IMR-90 (cell line): ENCODE measurements around the gene PLXNC1. TPM values are rescaled to one million over a fixed set of nuclear protein-coding genes. Genes with fewer than 3 reads are reported as not detected.

Experiments used
- ATAC-seq: fragments of 200-7000 bp; cut with Tn5 transposase; 2 replicates; pipeline ENCODE4 v1.9.1; 2020; ENCODE audit warnings: low read depth, mild to moderate bottlenecking, moderate library complexity
- BruUV-seq: library from RNA; stranded (reverse); fragments of 400-500 nt; replicated peaks from 2 replicates; lab custom pipeline; 2021; lab: Mats Ljungman, UMichigan
- CTCF ChIA-PET: fragments of 300-600 bp; formaldehyde crosslinking; extraction: SDS; loops from one replicate; lab custom pipeline; 2021; ENCODE audit warnings: antibody characterized with exemption; lab: Yijun Ruan, JAX
- POLR2A ChIA-PET: fragments of 300-600 bp; sonication (Branson Sonifier 250); formaldehyde crosslinking; loops from one replicate; lab custom pipeline; 2022; ENCODE audit warnings: antibody characterized with exemption; ENCODE audit not compliant: unreplicated experiment; lab: Charles Lee
- DNase-seq: peaks from one replicate; pipeline ENCODE4 v3.0.0; 2013
- H2AFZ ChIP-seq: replicated peaks from 2 replicates; pipeline ENCODE3; 2013; ENCODE audit warnings: low read length, mild to moderate bottlenecking; ENCODE audit not compliant: poor library complexity
- H2AK5ac ChIP-seq: 2 replicates; pipeline ENCODE4 v1.6.1; 2013; ENCODE audit warnings: low read depth, low read length, inconsistent platforms
- H2AK9ac ChIP-seq: replicated peaks from 2 replicates; pipeline ENCODE3; 2013; ENCODE audit warnings: mild to moderate bottlenecking, low read depth, low read length, moderate library complexity; ENCODE audit not compliant: poor library complexity
- H2BK120ac ChIP-seq: 2 replicates; pipeline ENCODE4 v1.6.1; 2013; ENCODE audit warnings: low read depth, low read length, inconsistent platforms
- H2BK15ac ChIP-seq: 3 replicates; pipeline ENCODE4 v1.6.1; 2013; ENCODE audit warnings: low read depth, low read length, inconsistent platforms
- H2BK20ac ChIP-seq: 2 replicates; pipeline ENCODE4 v1.6.1; 2013; ENCODE audit warnings: low read depth, mild to moderate bottlenecking, inconsistent platforms, low read length, moderate library complexity
- H2BK5ac ChIP-seq: 2 replicates; pipeline ENCODE4 v1.6.1; 2013; ENCODE audit warnings: mild to moderate bottlenecking, low read depth, low read length, inconsistent platforms; ENCODE audit not compliant: poor library complexity, severe bottlenecking
- H3K14ac ChIP-seq: replicated peaks from 2 replicates; pipeline ENCODE4 v1.6.1; 2013; ENCODE audit warnings: low read depth, low read length, inconsistent platforms
- H3K18ac ChIP-seq: 2 replicates; pipeline ENCODE4 v1.6.1; 2013; ENCODE audit warnings: low read depth, low read length, control low read depth
- H3K23ac ChIP-seq: 2 replicates; pipeline ENCODE4 v1.6.1; 2013; ENCODE audit warnings: low read depth, low read length, inconsistent platforms
- H3K27ac ChIP-seq: 2 replicates; pipeline ENCODE4 v1.5.1; 2013; ENCODE audit warnings: mild to moderate bottlenecking, control low read depth, low read length; ENCODE audit not compliant: insufficient read depth
- H3K27me3 ChIP-seq: 2 replicates; pipeline ENCODE4 v1.6.1; 2013; ENCODE audit warnings: low read length; ENCODE audit not compliant: control insufficient read depth, insufficient read depth
- H3K36me3 ChIP-seq: 2 replicates; pipeline ENCODE4 v1.6.1; 2013; ENCODE audit warnings: low read length, mixed read lengths; ENCODE audit not compliant: control insufficient read depth, insufficient read depth
- H3K4ac ChIP-seq: 2 replicates; pipeline ENCODE4 v1.6.1; 2013; ENCODE audit warnings: low read depth, low read length, inconsistent platforms
- H3K4me1 ChIP-seq: 2 replicates; pipeline ENCODE4 v1.6.1; 2013; ENCODE audit warnings: low read length, mixed read lengths; ENCODE audit not compliant: control insufficient read depth, insufficient read depth
- H3K4me2 ChIP-seq: 2 replicates; pipeline ENCODE4 v1.6.1; 2013; ENCODE audit warnings: low read depth, mild to moderate bottlenecking, control low read depth, low read length, moderate library complexity
- H3K4me3 ChIP-seq: 2 replicates; pipeline ENCODE4 v1.5.1; 2013; ENCODE audit warnings: low read depth, mild to moderate bottlenecking, control low read depth, low read length, moderate library complexity; ENCODE audit not compliant: insufficient read depth
- H3K56ac ChIP-seq: 2 replicates; pipeline ENCODE4 v1.6.1; 2013; ENCODE audit warnings: low read length, inconsistent platforms; ENCODE audit not compliant: insufficient read depth; ENCODE audit errors: extremely low read depth
- H3K79me1 ChIP-seq, 2 experiments: 2 replicates each; pipeline ENCODE4 v1.6.1; 2013; ENCODE audit warnings: low read length in 2 of 2, inconsistent platforms in 1 of 2, low read depth in 1 of 2
- H3K9ac ChIP-seq: 2 replicates; pipeline ENCODE4 v1.6.1; 2013; ENCODE audit warnings: low read depth, low read length, control low read depth
- H3K9me1 ChIP-seq: 2 replicates; pipeline ENCODE4 v1.6.1; 2013; ENCODE audit warnings: low read length, inconsistent platforms; ENCODE audit not compliant: insufficient read depth
- H3K9me3 ChIP-seq: 2 replicates; pipeline ENCODE4 v1.6.1; 2013; ENCODE audit warnings: low read length; ENCODE audit not compliant: control insufficient read depth, insufficient read depth
- H4K20me1 ChIP-seq: 2 replicates; pipeline ENCODE4 v1.6.1; 2013; ENCODE audit warnings: low read length, inconsistent platforms; ENCODE audit not compliant: insufficient read depth
- H4K5ac ChIP-seq: 2 replicates; pipeline ENCODE4 v1.6.1; 2013; ENCODE audit warnings: mild to moderate bottlenecking, low read depth, low read length, control low read depth
- H4K8ac ChIP-seq, 2 experiments: 2 replicates each; pipeline ENCODE4 v1.6.1; 2013; ENCODE audit warnings: low read depth in 2 of 2, low read length in 2 of 2, control low read depth in 1 of 2, inconsistent platforms in 1 of 2
- H4K91ac ChIP-seq: 2 replicates; pipeline ENCODE4 v1.6.1; 2013; ENCODE audit warnings: low read depth, low read length, inconsistent platforms; ENCODE audit not compliant: insufficient read depth
- BHLHE40 ChIP-seq: fragments of 150-350 bp; IDR thresholded peaks from 2 replicates; pipeline ENCODE4 v1.6.1; 2016; ENCODE audit warnings: mild to moderate bottlenecking, low read depth, low read length
- MAFK ChIP-seq: IDR thresholded peaks from 2 replicates; pipeline ENCODE4 v1.6.1; 2012; ENCODE audit warnings: low read depth, low read length, improper control_type of control experiment
- MXI1 ChIP-seq: IDR thresholded peaks from 2 replicates; pipeline ENCODE4 v1.6.1; 2012; ENCODE audit warnings: low read depth, mild to moderate bottlenecking, low read length, moderate library complexity, borderline replicate concordance
- NFE2L2 ChIP-seq: fragments of 150-350 bp; IDR thresholded peaks from 2 replicates; pipeline ENCODE4 v1.6.1; 2016; ENCODE audit warnings: low read depth, mild to moderate bottlenecking, low read length
- POLR2A ChIP-seq: IDR thresholded peaks from 2 replicates; pipeline ENCODE4 v1.6.1; 2012; ENCODE audit warnings: mild to moderate bottlenecking, low read depth, low read length
- RAD21 ChIP-seq: IDR thresholded peaks from 2 replicates; pipeline ENCODE4 v1.6.1; 2012; ENCODE audit warnings: low read length, improper control_type of control experiment
- RCOR1 ChIP-seq: IDR thresholded peaks from 2 replicates; pipeline ENCODE4 v1.6.1; 2012; ENCODE audit warnings: mild to moderate bottlenecking, low read length, improper control_type of control experiment; ENCODE audit not compliant: insufficient replicate concordance
- SMC3 ChIP-seq: fragments of 150-350 bp; IDR thresholded peaks from 2 replicates; pipeline ENCODE4 v1.6.1; 2016; ENCODE audit warnings: low read depth, mild to moderate bottlenecking, antibody characterized with exemption, low read length, moderate library complexity
- WGBS, 2 experiments: methylation state at CpG; one replicate each; pipeline versions ENCODE4 v1.1.5 to v1.1.7; 2013; ENCODE audit warnings: missing lambda C conversion rate in 2 of 2; ENCODE audit not compliant: insufficient read length in 1 of 2; ENCODE audit errors: extremely low coverage in 2 of 2; 5-methylcytosine and 5-hydroxymethylcytosine counted together
- dilution Hi-C: fragments of 300-500 bp; cut with HindIII; formaldehyde crosslinking; loops from one replicate; pipeline ENCODE4 v1.14.3; 2018; ENCODE audit warnings: low sequenced_read_pairs; ENCODE audit not compliant: unreplicated experiment
- in situ Hi-C: fragments of 300-500 bp; cut with MboI; formaldehyde crosslinking; loops from 3 replicates; pipeline ENCODE4 v1.14.3; 2019; ENCODE audit warnings: low sequenced_read_pairs, inconsistent platforms, mixed read lengths
- intact Hi-C: fragments of 100-400 bp; cut with micrococcal nuclease; formaldehyde crosslinking; loops from 2 replicates; pipeline ENCODE4 v1.10.0; 2022
- polyA plus RNA-seq, 3 experiments: library from polyadenylated mRNA; depleted of rRNA; stranded (reverse); fragments of >200 nt; gene quantifications; 2 replicates each; pipeline ENCODE4 v1.2.3, GENCODE V29; 2012; ENCODE audit warnings: low replicate concordance in 1 of 3
- total RNA-seq: library from RNA; depleted of rRNA; stranded (reverse); fragments of >200 nt; gene quantifications from 2 replicates; pipeline ENCODE4 v1.2.3, GENCODE V29; 2012
- TF ChIP-seq, protein P1 (sequence below): conservative IDR thresholded peaks from 2 replicates; pipeline ENCODE4 v1.5.1; 2012; ENCODE audit warnings: mild to moderate bottlenecking, low read depth, low read length, improper control_type of control experiment
- TF ChIP-seq, protein P2 (sequence below): fragments of 150-350 bp; IDR thresholded peaks from 2 replicates; pipeline ENCODE4 v1.6.1; 2017; ENCODE audit warnings: mild to moderate bottlenecking, antibody characterized with exemption, low read length, low read depth

PLXNC1 gene
- total and polyA plus RNA-seq, 2 of the 4 experiments (the other 2 are of a cell fraction): 1.0 to 1.6 TPM

DNA sequence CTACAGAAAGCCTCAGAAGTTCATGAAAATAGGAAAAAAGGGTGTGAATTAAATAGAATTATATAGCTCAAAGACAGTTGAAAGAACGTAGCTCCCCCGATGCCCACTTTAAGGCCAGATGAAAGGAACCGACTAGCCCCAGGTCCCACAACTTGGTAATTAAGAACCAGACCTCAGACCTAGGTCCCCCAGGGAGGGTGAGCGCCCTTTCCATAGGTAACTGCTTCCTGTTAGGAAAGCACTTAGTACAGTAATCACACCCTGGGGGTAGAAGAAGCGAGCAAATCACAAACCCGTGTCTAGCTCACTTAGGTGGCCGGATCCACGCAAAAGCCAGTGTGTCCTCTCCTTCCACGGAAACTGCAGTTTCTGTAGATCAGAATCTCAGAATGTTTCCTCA, 77.1 kb downstream of the PLXNC1 start:
- H4K20me1 ChIP-seq: no peaks in the 10 kb centered on the region
- H3K4me2 ChIP-seq: no peak overlapping the region
- no peak overlapping the region for H3K18ac ChIP-seq
- H3K56ac ChIP-seq: no peak overlapping the region
- H4K5ac ChIP-seq: no peak overlapping the region
- no peak overlapping the region for H2BK20ac ChIP-seq
- POLR2A ChIA-PET: no interaction called here
- H3K79me1 ChIP-seq: no peaks in the 10 kb centered on the region
- H2AK5ac ChIP-seq: no peak overlapping the region
- no peak overlapping the region for H3K9ac ChIP-seq
- CTCF ChIA-PET: interaction anchor here (0.6 kb wide), 1 partner anchor 57 kb away, joined by 3 read pairs; no protein-coding TSS in a partner anchor
- H4K8ac ChIP-seq: no peak overlapping the region
- no peaks in the 10 kb centered on the region for H3K36me3 ChIP-seq
- H3K9me3 ChIP-seq: no peaks in the 10 kb centered on the region; the same call in 1 of the 2 replicates
- H2BK120ac ChIP-seq: no peak overlapping the region
- H3K4me3 ChIP-seq: no peak overlapping the region
- no peak overlapping the region for H3K27ac ChIP-seq
- TF ChIP-seq, protein P1, sequence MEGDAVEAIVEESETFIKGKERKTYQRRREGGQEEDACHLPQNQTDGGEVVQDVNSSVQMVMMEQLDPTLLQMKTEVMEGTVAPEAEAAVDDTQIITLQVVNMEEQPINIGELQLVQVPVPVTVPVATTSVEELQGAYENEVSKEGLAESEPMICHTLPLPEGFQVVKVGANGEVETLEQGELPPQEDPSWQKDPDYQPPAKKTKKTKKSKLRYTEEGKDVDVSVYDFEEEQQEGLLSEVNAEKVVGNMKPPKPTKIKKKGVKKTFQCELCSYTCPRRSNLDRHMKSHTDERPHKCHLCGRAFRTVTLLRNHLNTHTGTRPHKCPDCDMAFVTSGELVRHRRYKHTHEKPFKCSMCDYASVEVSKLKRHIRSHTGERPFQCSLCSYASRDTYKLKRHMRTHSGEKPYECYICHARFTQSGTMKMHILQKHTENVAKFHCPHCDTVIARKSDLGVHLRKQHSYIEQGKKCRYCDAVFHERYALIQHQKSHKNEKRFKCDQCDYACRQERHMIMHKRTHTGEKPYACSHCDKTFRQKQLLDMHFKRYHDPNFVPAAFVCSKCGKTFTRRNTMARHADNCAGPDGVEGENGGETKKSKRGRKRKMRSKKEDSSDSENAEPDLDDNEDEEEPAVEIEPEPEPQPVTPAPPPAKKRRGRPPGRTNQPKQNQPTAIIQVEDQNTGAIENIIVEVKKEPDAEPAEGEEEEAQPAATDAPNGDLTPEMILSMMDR: no peak
- TF ChIP-seq RAD21 (no peak), MAFK (no peak), POLR2A (no peak), BHLHE40 (no peak), NFE2L2 (no peak), MXI1 (no peak), SMC3 (no peak), RCOR1 (no peak)
- TF ChIP-seq, protein P2, sequence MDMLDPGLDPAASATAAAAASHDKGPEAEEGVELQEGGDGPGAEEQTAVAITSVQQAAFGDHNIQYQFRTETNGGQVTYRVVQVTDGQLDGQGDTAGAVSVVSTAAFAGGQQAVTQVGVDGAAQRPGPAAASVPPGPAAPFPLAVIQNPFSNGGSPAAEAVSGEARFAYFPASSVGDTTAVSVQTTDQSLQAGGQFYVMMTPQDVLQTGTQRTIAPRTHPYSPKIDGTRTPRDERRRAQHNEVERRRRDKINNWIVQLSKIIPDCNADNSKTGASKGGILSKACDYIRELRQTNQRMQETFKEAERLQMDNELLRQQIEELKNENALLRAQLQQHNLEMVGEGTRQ: no peak
- in situ Hi-C loops: no loop called here
- H3K4me1 ChIP-seq: peaks cover 2% of the 10 kb centered on the region; the same call in 1 of the 2 replicates
- no peak overlapping the region for H3K14ac ChIP-seq
- no peak overlapping the region for H2AFZ ChIP-seq
- no peak overlapping the region for H2BK5ac ChIP-seq
- no peak overlapping the region for H2AK9ac ChIP-seq
- H3K9me1 ChIP-seq: no peaks in the 10 kb centered on the region; the same call in 1 of the 2 replicates
- BruUV-seq: no TSS peak
- 92% methylated on average over 4 of the region's 9 CpGs; no CpG with 5 or more reads in 1 of the 2 experiments for WGBS, 2 experiments
- peaks cover 57% of the 10 kb centered on the region for H3K27me3 ChIP-seq
- DNase-seq (no peak), ATAC-seq (no peak)
- dilution Hi-C loops: no loop called here
- H3K4ac ChIP-seq: no peak overlapping the region
- H3K23ac ChIP-seq: no peak overlapping the region
- no peak overlapping the region for H2BK15ac ChIP-seq
- intact Hi-C loops: loop anchor here (5.0 kb wide), 1 partner anchor 743 kb away; no protein-coding TSS in a partner anchor
- H4K91ac ChIP-seq: no peak overlapping the region
